ENCODE data around the gene TLDC2.

TLDC2 gene

DNA sequence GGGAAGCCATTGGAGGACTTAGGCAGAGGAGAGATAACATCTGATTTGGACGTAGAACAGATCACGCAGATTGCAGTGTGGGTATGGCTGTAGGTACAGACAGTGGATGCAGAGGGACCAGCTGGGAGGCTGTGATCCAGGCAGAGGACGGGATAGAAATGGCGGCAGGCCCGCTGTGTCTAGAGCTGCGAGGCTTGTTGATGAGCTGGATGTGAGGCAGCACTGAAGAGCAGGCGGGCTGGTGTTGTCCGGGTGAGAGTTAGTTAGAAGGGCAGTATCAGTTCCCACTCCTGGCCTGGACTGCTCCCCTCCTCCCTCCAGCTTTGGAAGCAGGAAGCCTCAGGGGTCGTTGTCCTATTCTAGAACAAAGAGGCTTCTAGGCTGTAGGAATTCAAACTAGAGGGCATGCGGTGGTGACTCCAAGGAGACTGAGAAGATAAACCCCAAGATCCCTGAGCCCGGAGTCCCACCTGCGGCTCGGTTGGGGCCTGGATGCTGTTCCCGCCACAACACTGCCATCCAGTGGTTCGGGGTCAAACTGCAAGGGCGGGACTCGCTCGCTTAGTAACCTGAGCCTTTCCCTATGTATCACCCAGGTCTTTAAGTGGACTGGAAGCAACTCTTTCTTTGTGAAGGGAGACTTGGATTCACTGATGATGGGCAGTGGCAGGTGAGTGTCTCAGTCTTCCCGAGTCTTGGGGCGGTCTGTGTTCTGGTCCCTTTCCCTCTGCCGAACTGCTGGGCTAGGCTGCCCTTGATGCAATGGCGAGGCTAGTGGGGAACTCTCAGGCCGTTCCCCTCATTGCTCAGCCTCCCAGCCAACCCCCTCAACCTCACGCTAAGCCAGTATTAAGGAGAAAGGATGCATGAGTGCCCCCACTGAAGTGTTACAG, 11.2 kb downstream of the TLDC2 start:
- TF ChIP-seq, protein P1, sequence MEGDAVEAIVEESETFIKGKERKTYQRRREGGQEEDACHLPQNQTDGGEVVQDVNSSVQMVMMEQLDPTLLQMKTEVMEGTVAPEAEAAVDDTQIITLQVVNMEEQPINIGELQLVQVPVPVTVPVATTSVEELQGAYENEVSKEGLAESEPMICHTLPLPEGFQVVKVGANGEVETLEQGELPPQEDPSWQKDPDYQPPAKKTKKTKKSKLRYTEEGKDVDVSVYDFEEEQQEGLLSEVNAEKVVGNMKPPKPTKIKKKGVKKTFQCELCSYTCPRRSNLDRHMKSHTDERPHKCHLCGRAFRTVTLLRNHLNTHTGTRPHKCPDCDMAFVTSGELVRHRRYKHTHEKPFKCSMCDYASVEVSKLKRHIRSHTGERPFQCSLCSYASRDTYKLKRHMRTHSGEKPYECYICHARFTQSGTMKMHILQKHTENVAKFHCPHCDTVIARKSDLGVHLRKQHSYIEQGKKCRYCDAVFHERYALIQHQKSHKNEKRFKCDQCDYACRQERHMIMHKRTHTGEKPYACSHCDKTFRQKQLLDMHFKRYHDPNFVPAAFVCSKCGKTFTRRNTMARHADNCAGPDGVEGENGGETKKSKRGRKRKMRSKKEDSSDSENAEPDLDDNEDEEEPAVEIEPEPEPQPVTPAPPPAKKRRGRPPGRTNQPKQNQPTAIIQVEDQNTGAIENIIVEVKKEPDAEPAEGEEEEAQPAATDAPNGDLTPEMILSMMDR (IDR thresholded peaks at IDR 0.05; ENCODE audit: control insufficient read depth, insufficient read depth, low read depth, low read length, missing control alignments): peak; percentile 97
- H3K4me3 ChIP-seq (ENCODE audit: control insufficient read depth, low read depth, low read length): peak overlapping the region; percentile 31
- peak; percentile 21 for DNase-seq (ENCODE audit: low read depth)

DNA sequence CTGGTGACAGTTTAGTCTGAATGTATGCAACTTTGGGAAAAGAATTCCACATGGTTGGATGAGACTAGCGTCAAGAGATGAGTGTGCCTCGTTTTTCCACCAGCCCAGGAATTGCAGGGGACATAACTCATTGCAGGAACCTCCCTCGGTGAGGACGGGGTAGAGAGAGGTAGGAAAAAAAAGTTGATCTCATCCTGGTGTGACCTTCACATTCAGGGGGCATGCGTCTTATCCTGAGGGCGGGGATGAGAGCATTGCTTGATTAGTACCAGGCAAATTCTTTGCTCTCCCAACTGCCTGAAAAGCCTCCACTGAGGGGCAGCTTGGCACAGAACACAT, 11.8 kb downstream of the TLDC2 start:
- H3K4me3 ChIP-seq (ENCODE audit: control insufficient read depth, low read depth, low read length): peak overlapping the region; percentile 31
- TF ChIP-seq, protein P1 (IDR thresholded peaks at IDR 0.05; ENCODE audit: control insufficient read depth, insufficient read depth, low read depth, low read length, missing control alignments): no peak
- DNase-seq (ENCODE audit: low read depth): no peak

- no peak for DNase-seq (ENCODE audit: low read depth)
- H3K4me3 ChIP-seq (ENCODE audit: control insufficient read depth, low read depth, low read length): no peak overlapping the region
- TF ChIP-seq, protein P1 (IDR thresholded peaks at IDR 0.05; ENCODE audit: control insufficient read depth, insufficient read depth, low read depth, low read length, missing control alignments): no peak
These were observed 13.1 kb downstream of the TLDC2 start for GRCh38 chr20:36888880-36889516.

DNA sequence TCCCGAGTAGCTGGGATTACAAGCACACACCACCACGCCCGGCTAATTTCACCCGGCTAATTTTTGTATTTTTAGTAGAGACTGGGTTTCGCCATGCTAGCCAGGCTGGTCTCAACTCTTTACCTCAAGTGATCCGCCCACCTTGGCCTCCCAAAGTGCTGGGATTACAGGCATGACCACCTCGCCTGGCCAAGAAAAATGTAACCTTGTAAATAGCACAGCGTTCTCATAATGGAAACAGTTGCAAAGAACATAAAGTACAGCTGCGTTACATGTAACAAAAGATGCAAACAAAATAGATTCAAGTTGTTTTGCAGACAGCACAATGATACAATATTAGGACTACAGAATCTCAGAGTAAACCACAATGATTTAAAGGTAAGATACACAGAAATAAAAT, 14.6 kb downstream of the TLDC2 start:
- H3K4me3 ChIP-seq (ENCODE audit: control insufficient read depth, low read depth, low read length): no peak overlapping the region
- no peak for DNase-seq (ENCODE audit: low read depth)

GRCh38 chr20:36891211-36891610, 15.3 kb downstream of the TLDC2 start:
- DNase-seq (ENCODE audit: low read depth): no peak
- TF ChIP-seq, protein P1 (IDR thresholded peaks at IDR 0.05; ENCODE audit: control insufficient read depth, insufficient read depth, low read depth, low read length, missing control alignments): no peak
- H3K4me3 ChIP-seq (ENCODE audit: control insufficient read depth, low read depth, low read length): no peak overlapping the region

More for the DNA sequence above, 14.6 kb downstream of the TLDC2 start:
- TF ChIP-seq, protein P1 (IDR thresholded peaks at IDR 0.05; ENCODE audit: control insufficient read depth, insufficient read depth, low read depth, low read length, missing control alignments): no peak

DNA sequence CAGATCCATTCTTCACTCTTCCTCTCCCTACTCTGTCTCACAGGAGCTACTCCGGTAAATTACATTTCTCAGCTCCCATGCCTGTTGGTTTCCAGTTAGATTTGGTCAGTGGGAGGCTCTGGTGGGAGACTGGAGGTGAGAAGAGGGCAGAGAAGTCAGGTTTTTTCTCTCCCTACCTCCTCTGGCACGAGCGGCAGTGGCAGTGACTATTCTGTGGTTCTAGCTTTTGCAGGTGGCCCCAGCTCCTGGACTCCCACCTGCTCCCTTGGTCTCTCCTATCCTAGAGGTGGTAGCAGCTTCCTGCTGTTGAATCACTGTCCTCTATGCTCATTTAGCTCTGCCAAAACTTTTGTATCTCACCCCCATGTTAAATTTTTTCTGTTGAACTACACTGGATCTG, 17.9 kb downstream of the TLDC2 start:
- TF ChIP-seq, protein P1 (IDR thresholded peaks at IDR 0.05; ENCODE audit: control insufficient read depth, insufficient read depth, low read depth, low read length, missing control alignments): no peak
- DNase-seq (ENCODE audit: low read depth): no peak
- no peak overlapping the region for H3K4me3 ChIP-seq (ENCODE audit: control insufficient read depth, low read depth, low read length)
